ENCODE measurements around the gene RELL1.

Gene RELL1

DNA sequence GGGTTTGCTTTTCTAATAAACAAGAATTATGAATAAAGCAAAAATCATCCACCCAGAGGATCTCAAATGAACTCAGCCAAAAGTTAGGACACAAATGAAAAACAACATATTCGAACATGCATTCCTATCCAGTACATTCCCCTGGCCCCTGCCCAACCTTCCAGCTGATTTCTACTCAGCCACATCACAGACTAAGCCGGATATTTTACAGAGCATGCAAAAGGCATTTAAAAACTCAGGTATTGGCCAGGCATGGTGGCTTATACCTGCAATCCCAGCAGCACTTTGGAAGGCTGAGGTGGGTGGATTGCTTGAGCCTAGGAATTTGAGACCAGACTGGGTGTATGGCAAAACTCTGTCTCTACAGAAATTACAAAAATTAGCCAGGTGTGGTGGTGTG lies 54.6 kb downstream of the RELL1 start:
- DNase-seq, result no peak

DNA sequence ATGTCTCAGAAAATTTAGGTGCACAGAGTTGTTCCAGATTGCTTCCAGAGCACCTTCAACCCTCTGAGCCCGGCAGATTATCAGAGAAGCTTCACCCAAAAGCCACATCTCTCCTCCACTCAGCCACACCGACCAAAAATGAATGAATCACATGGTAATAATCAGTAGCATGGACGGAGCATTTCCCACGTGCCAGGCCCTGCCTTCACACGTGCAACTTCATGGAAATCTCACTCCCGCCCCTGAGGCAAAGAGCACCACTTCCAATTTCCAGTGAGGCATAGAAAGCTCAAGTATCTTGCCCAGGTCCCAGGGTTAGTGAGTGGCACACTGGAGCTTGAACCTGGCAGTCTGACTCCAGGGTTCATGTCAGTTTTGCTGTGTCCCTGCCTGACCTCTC lies 56.5 kb downstream of the RELL1 start:
- DNase-seq, result no peak

- DNase-seq, result no peak
Observed at GRCh38 chr4:37628977-37629609, 57.1 kb downstream of the RELL1 start.

DNA sequence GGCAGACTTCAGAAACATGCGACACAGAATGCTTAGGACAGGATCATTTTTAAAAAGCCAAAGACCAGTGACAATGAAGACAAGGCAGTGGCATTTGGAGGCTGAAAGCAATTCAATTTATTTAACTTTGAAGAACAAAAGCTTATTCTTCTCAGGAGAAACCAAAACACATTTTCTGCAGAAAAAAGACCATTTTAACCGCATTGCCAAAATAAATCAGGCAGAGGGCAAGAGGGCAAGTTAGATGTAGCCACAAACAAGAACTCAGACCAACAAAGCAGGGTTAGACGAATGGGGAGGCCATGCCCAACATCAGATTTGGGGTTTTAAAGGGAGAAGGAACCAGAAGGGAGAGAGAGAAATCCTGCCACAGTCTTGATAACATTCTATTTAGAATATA lies 58.9 kb downstream of the RELL1 start:
- DNase-seq, result no peak

DNA sequence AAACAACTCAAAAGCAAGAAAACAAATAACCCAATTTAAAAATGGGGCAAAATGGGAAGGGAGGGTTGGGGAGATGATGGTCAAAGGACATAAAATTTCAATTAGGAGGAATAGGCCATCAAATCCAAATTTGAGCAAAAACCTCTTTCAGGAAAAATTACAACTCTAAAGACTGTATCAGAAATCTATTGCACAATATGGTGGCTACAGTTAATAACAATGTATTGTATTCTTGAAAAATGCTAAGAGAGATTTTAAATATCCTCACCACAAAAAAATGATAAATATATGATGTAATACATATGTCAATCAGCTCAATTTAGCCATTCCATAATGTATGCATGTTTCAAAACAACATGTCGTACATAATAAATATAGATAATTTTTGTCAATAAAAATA lies 60.7 kb downstream of the RELL1 start:
- DNase-seq, result no peak

- no peak for DNase-seq
Observed at GRCh38 chr4:37623940-37624339, 62.2 kb downstream of the RELL1 start.

DNA sequence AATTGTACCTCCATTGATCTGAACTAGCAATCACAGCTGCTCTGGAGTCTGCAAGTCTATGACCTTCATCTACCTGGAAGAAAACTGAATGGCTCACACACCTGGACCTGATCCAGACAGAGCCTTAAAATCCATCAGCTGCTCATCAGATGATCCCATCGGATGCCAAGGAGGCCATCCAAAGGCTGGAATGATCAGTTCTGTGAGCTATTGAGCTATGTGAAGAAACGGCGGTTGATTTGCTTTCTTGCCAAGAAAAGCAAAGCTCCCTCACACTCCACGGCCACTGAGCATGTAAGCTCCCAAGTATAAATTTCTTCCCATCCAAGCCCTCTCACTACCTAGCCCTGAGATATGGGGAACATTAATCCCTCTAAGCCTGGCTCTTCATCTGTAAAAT lies 63.1 kb downstream of the RELL1 start:
- DNase-seq, result no peak

- no peak for DNase-seq
Observed at GRCh38 chr4:37620176-37620575, 66.0 kb downstream of the RELL1 start.

DNA sequence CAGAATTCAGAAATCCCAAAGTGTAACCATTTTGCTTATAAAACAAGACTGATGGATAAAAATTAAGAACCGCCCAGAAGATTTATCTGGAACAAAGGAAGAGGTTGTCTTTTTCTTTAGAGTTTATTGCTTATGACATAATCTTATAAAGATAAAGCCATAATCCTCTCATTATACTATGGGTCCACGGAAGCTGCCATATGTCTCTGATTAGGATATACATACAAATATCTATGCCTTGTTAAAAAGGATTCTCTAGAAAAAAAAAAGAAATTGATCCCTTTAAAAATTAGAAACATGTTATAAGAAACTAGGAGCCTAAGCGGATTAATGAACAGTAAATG lies 70.5 kb downstream of the RELL1 start:
- no peak for DNase-seq

DNA sequence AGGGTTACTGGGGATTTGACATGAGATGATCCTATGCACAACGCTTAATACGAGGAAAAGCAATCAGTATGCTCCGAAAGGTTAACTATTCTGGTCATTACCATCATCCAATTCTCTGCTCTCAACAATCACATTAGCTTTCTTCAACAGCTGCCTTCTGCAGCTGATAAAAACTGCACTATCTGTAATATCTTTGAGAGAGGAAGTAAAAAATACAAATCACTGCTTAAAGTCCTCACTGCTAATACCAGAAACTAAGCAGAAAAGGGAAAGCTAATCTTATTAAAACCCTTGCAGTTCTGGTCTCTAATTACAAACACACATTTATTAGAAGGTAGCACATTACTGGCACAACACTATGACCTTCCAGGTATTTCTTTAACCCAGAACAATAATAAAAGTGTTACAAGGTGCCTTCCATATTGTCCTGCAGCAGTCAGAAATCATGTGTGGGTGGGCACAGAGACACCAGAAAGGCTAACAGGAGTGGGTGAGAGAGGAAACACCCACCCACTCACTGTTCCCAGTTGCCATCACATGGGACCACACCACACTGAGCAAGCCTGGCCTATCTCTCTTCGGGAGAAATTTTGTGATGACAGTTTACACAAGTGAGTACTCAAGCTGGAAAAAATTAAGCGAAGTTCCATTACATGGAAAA lies 71.0 kb downstream of the RELL1 start:
- no peak for DNase-seq

GRCh38 chr4:37612811-37613210 lies 73.4 kb downstream of the RELL1 start:
- no peak for DNase-seq

DNA sequence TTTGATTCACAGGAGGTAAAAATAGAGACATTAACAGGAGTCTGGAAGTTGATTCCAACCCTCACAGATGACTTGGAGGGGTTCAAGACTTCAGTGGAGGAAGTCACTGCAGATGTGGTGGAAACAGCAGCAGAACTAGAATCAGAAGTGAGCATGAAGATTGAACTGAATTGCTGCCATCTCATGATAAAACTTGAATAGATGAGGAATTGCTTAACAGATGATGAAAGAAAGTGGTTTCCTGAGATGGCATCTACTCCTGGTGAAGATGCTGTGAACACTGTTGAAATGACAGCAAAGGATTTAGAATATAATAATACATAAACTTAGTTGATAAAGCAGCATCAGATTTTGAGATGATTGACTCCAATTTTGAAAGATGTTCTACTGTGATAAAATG lies 76.5 kb downstream of the RELL1 start:
- DNase-seq, result no peak

GRCh38 chr4:37607018-37607417 lies 79.2 kb downstream of the RELL1 start:
- no peak for DNase-seq

- no peak for DNase-seq
Observed at GRCh38 chr4:37605843-37606565, 80.2 kb downstream of the RELL1 start.

DNA sequence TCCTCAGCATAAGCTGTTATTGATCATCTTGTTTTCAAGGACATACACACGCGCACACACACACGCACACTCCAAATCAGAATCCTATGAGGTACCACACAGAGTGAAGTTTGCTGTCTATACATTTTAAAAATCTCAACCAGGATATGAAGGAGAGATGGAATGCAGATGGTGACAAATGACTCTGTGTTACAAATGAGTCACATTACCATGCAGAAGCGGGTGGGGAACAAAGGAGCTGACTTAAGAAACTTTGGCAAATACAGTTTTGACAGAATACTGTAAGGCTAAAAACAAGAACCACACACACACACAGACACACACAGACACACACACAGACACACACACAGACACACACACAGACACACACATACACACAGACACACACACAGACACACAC lies 81.7 kb downstream of the RELL1 start:
- DNase-seq, result no peak

DNA sequence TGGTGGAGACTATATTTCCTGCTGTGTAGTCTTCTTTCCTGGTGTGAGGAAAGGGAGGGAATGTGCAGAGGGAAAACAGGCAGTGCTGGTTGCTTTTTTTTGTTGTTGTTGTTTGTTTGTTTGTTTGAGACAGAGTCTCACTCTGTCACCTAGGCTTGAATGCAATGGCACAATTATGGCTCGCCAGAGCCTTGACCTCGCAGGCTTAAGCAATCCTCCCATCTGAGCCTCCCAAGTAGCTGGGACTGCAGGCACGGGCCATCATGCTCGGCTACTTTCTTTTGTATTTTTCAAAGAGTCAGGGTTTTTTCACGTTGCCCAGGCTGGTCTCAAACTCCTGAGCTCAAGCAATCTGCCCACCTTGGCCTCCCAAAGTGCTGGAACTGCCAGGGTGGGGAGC lies 82.5 kb downstream of the RELL1 start:
- no peak for DNase-seq

DNA sequence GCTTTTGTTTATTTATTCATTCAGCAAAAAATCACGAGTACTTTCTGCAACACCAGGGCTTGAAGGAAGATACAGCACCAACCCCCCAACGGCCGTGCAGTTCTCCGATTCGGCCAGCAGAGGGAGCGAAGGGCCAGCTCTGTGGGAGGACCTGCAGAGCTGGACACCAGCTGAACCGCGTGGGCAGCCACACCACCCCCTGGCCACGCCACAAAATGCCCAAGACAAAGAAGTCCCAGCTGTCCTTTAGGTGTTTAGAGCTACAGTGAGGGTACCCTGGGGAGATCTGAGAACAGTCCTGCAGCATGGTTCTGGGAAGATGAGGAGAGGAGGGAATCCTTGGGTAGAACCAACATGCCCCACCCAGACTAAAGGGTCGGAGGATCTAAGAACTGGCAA lies 83.1 kb downstream of the RELL1 start:
- DNase-seq, result peak; percentile 48 to 63

GRCh38 chr4:37602454-37603069 lies 83.6 kb downstream of the RELL1 start:
- no peak for DNase-seq

GRCh38 chr4:37601531-37601930 lies 84.6 kb downstream of the RELL1 start:
- peak; percentile 79 to 80 for DNase-seq

- DNase-seq, result no peak
Observed at GRCh38 chr4:37599092-37599790, 86.9 kb downstream of the RELL1 start.

- no peak for DNase-seq
Observed at GRCh38 chr4:37597034-37597433, 89.1 kb downstream of the RELL1 start.

GRCh38 chr4:37595875-37596680 lies 90.1 kb downstream of the RELL1 start:
- DNase-seq, result no peak

- DNase-seq, result no peak
Observed at GRCh38 chr4:37594099-37594498, 92.1 kb downstream of the RELL1 start.
